Kidney epithelial cell (primary cell): ENCODE results near the gene ME3. TPM values are rescaled to one million over a fixed set of nuclear protein-coding genes. Genes with fewer than 3 reads are reported as not detected.

Experiments
- DNase-seq: peaks from one replicate; pipeline ENCODE4 v3.0.0-alpha.2; 2010; ENCODE audit warnings: low read depth
- H3K27me3 ChIP-seq: 2 replicates; pipeline ENCODE4 v1.6.0; 2011; ENCODE audit warnings: low read length; ENCODE audit not compliant: control insufficient read depth, insufficient read depth
- H3K36me3 ChIP-seq: 2 replicates; pipeline ENCODE4 v1.5.1; 2011; ENCODE audit warnings: low read length; ENCODE audit not compliant: control insufficient read depth, insufficient read depth
- H3K4me3 ChIP-seq: 2 replicates; pipeline ENCODE4 v1.5.1; 2011; ENCODE audit warnings: low read depth, mild to moderate bottlenecking, control low read depth, low read length
- CTCF ChIP-seq: IDR thresholded peaks from 2 replicates; pipeline ENCODE4 v1.5.1; 2011; ENCODE audit warnings: mild to moderate bottlenecking, moderate library complexity, low read length, control low read depth, inconsistent platforms; ENCODE audit not compliant: insufficient read depth, poor library complexity, severe bottlenecking
- total RNA-seq: library from RNA; depleted of rRNA; stranded (reverse); fragments of >200 nt; gene quantifications from 2 replicates; pipeline ENCODE4 v1.2.3, GENCODE V29; 2015

The ME3 gene
- total RNA-seq, 1 donor from 2014 or later: 35.7 TPM

- TF ChIP-seq CTCF: no peak
- Histone ChIP-seq H3K27me3 (no peaks in the 10 kb centered on the region), H3K4me3 (no peak overlapping the region), H3K36me3 (no peaks in the 10 kb centered on the region)
- DNase-seq: no peak
Observed at GRCh38 chr11:86403458-86403857, 269.0 kb downstream of the ME3 start.

GRCh38 chr11:86398106-86398505, 274.3 kb downstream of the ME3 start:
- Histone ChIP-seq H3K27me3 (no peaks in the 10 kb centered on the region), H3K36me3 (no peaks in the 10 kb centered on the region), H3K4me3 (no peak overlapping the region)
- no peak for TF ChIP-seq CTCF
- DNase-seq: no peak

- Histone ChIP-seq H3K4me3 (no peak overlapping the region), H3K27me3 (no peaks in the 10 kb centered on the region), H3K36me3 (no peaks in the 10 kb centered on the region)
- TF ChIP-seq CTCF: no peak
- DNase-seq: no peak
Observed at GRCh38 chr11:86397351-86397750, 275.1 kb downstream of the ME3 start.

GRCh38 chr11:86396396-86396795, 276.0 kb downstream of the ME3 start:
- TF ChIP-seq CTCF: no peak
- Histone ChIP-seq H3K4me3 (no peak overlapping the region), H3K27me3 (no peaks in the 10 kb centered on the region), H3K36me3 (no peaks in the 10 kb centered on the region)
- DNase-seq: no peak

- no peak for DNase-seq
- no peak for TF ChIP-seq CTCF
- H3K36me3 ChIP-seq: no peaks in the 10 kb centered on the region
- H3K27me3 ChIP-seq: no peaks in the 10 kb centered on the region
- H3K4me3 ChIP-seq: no peak overlapping the region
Observed at GRCh38 chr11:86395061-86395551, 277.3 kb downstream of the ME3 start.

Other genes with a start within 250 kb of the ME3 start
- 38.5 and 56.6 TPM in 2 replicates for gene PRSS23, start 127.9 kb upstream of the ME3 start, total RNA-seq